Thyroid gland (tissue), 4 donors: Measurements from ENCODE around the gene ELMO3. TPM values are rescaled to one million over a fixed set of nuclear protein-coding genes. Genes with fewer than 3 reads are reported as not detected.
A peak's percentile ranks its signal among the peaks of the same experiment; 100 is the strongest.

Source experiments
- DNase-seq, 2 donors: peaks; one replicate each; pipeline ENCODE4 v3.0.0-alpha.2; 2019
- H3K27ac ChIP-seq, 3 donors: fragments of 200-600 bp; sonication (generic); 1 replicate in 2 of 3; 2 replicates in 1 of 3; pipeline ENCODE4 v1.5.1; 2016 to 2019; ENCODE audit warnings: mild to moderate bottlenecking in 1 of 3, moderate library complexity in 1 of 3
- H3K27me3 ChIP-seq: fragments of 200-600 bp; sonication (generic); one replicate; pipeline ENCODE4 v1.5.1; 2019
- H3K36me3 ChIP-seq, 2 donors: fragments of 200-600 bp; sonication (generic); one replicate each; pipeline ENCODE4 v1.5.1; 2016 to 2019
- H3K4me1 ChIP-seq, 2 donors: fragments of 200-600 bp; sonication (generic); one replicate each; pipeline ENCODE4 v1.5.1; 2017 to 2019
- H3K4me3 ChIP-seq, 3 donors: fragments of 200-600 bp; sonication (generic); replicated peaks in 1 of 3; 1 replicate in 2 of 3; 2 replicates in 1 of 3; pipeline ENCODE4 v1.5.1; 2016; ENCODE audit warnings: mild to moderate bottlenecking in 1 of 3
- H3K9me3 ChIP-seq: fragments of 200-600 bp; sonication (generic); one replicate; pipeline ENCODE4 v1.5.1; 2017
- POLR2A ChIP-seq, 2 donors: fragments of 450-650 bp; IDR thresholded peaks; one replicate each; pipeline ENCODE4 v1.6.1; 2017; ENCODE audit warnings: antibody characterized with exemption in 2 of 2, mild to moderate bottlenecking in 2 of 2, moderate library complexity in 1 of 2
- WGBS, 2 donors: methylation state at CpG; one replicate each; pipeline ENCODE4 v1.1.5; 2017; 5-methylcytosine and 5-hydroxymethylcytosine counted together
- intact Hi-C: fragments of 100-400 bp; cut with DNase I; formaldehyde crosslinking; loops from one replicate; pipeline ENCODE4 v1.15.1; 2023
- total RNA-seq, 4 donors: library from RNA; depleted of rRNA; stranded (reverse); fragments of >200 nt; gene quantifications; one replicate each; pipeline ENCODE4 v1.2.3, GENCODE V29; 2016
- TF ChIP-seq, protein P1 (sequence below), 6 experiments: fragments of 200-600 bp in 3 of 6; fragments of 450-650 bp in 3 of 6; sonication (generic) in 3 of 6; IDR thresholded peaks; one replicate each; pipeline ENCODE4 v1.5.1; 2016 to 2019; ENCODE audit warnings: antibody characterized with exemption in 6 of 6, mild to moderate bottlenecking in 2 of 6, inconsistent platforms in 1 of 6, moderate library complexity in 1 of 6

ELMO3 gene
- total RNA-seq, 4 donors from 2014 or later: 26.0 to 37.8 (median 30.0) TPM

DNA sequence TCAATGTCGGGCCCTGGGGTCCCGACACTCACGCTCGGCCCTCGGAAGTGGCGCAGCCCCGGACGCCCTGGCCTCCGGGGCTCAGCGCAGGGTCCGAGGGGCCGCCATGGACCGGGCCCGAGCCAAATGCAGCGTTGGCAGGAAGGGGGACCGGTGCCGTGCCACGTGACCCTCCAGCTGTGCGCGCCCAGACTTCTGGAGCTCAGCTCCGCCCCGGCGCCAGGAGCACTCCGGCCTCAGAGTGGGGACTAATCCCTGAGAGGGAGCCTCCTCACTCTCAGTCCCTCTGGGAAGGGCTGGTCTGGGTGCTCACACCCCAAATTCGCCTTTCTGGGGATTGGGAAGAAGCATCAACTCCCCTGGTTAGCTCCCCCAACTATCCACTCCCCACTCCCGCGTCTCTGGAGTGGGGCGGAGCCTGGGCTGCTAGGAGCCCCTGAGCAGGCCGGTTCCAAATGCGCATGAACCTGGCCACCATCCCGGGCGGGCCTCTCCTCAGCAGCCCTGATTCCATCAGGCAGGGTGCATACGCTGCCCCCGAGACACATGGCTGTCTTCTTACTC lies 48.0 kb upstream of the ELMO3 start, which contains the start of gene B3GNT9:
TSS of gene B3GNT9 (minus strand) at position 166 of the 564 bp plus-strand sequence. CDS start 513 bp downstream, outside the sequence.
- Histone ChIP-seq H3K36me3 (peaks cover 0 to 7% of the 10 kb centered on the region in 2 donors), H3K27ac (peak within 1 kb of the TSS; percentile 73 to 85 (median 83)), H3K27me3 (no peaks in the 10 kb centered on the region), H3K9me3 (no peaks in the 10 kb centered on the region), H3K4me1 (peaks cover 19 to 43% of the 10 kb centered on the region in 2 donors), H3K4me3 (peak within 1 kb of the TSS; percentile 60 to 67 (median 61))
- WGBS, 2 donors: 0% methylated on average over 9 of the region's 34 CpGs; no CpG with 5 or more reads in 1 of the 2 donors
- peak; percentile 87 to 89 for DNase-seq
- peak in 1 of 2 donors; percentile 56 for TF ChIP-seq POLR2A (IDR thresholded peaks at IDR 0.05)
- TF ChIP-seq, protein P1, sequence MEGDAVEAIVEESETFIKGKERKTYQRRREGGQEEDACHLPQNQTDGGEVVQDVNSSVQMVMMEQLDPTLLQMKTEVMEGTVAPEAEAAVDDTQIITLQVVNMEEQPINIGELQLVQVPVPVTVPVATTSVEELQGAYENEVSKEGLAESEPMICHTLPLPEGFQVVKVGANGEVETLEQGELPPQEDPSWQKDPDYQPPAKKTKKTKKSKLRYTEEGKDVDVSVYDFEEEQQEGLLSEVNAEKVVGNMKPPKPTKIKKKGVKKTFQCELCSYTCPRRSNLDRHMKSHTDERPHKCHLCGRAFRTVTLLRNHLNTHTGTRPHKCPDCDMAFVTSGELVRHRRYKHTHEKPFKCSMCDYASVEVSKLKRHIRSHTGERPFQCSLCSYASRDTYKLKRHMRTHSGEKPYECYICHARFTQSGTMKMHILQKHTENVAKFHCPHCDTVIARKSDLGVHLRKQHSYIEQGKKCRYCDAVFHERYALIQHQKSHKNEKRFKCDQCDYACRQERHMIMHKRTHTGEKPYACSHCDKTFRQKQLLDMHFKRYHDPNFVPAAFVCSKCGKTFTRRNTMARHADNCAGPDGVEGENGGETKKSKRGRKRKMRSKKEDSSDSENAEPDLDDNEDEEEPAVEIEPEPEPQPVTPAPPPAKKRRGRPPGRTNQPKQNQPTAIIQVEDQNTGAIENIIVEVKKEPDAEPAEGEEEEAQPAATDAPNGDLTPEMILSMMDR (IDR thresholded peaks at IDR 0.05): no peak
- intact Hi-C loops: loop anchor here (5.0 to 10.0 kb wide), 2 partner anchors 46 to 124 kb away; partner anchors contain the start of genes CBFB and PHAF1

DNA sequence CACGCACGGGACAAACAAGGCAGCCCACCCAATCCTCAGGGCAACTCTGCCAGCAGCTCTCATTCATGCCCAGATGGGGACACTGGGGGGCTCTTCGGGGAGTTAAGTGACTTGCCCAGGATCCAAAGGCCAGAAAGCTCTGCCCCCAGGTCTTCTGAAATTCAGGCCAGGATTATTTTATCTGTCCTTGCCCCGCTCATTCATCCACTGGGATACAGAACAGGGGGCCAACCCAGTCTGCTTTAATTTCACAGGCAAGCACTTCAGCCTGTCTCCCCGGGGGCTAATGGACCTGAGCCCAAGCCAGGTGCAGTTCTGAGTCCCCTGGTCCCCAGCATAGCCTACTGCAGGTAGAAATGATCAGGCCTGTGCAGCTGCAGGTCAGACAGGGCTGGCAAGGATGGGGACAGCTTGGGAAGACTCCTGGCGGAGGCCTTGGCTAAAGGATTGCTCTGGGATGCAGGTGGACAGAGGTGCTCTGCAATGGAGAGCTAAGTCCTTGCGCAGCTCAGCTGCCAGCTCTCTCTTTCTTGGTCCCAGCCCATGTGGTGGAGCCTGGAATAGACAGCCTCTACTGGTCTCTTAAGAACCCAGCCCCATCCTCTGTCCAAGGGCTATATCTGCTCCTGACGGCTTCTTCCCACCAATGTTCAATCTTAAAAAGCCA lies 47.4 kb upstream of the ELMO3 start:
- WGBS, 2 donors: 52 to 62% methylated on average over 7 to 8 of the region's 8 CpGs
- Histone ChIP-seq H3K9me3 (no peaks in the 10 kb centered on the region), H3K4me3 (peak overlapping the region in 1 of 3 donors; percentile 67), H3K27ac (peak overlapping the region in 2 of 3 donors; percentile 83 to 85), H3K36me3 (peaks cover 0 to 7% of the 10 kb centered on the region in 2 donors), H3K4me1 (peaks cover 19 to 43% of the 10 kb centered on the region in 2 donors), H3K27me3 (no peaks in the 10 kb centered on the region)
- intact Hi-C loops: loop anchor here (5.0 to 10.0 kb wide), 2 partner anchors 47 to 124 kb away; partner anchors contain the start of genes CBFB and PHAF1
- DNase-seq: no peak
- no peak for TF ChIP-seq POLR2A (IDR thresholded peaks at IDR 0.05)
- TF ChIP-seq, protein P1 (IDR thresholded peaks at IDR 0.05): no peak

DNA sequence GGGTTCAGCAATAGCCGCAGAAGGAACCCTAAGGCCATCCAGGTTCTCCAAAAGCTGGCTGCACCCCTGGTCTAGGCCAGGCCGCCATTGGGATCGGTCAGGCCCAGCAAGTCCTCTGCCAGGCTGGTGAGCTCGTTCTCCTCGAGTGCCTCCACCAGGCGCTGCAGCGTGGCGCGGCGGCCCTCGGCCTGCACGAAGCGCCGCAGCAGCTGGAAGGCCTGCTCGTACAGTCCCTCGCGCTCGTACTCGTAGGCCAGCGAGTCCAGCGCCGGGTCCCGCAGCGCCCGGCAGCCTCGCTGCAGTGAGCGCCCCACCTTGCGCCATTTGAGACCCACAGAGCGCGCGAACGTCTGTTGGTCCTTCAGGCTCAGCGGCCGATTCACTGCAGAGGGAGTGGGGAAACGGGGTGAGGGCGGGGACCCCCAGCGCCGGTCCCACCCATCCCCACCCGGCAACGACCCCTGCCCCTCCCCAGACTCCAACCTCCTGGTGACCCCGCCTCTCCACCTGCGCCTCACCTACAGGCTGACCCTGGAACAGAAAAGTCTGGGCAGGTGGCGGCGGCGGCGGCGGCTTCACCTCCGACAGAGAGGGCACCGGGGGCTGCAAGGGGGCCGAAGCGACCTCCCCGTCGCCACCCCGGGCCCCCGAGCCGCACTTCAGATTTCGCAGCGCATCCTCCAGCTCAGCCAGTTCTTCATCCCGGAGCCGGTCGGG lies 44.2 kb upstream of the ELMO3 start:
- Histone ChIP-seq H3K4me1 (peaks cover 25 to 38% of the 10 kb centered on the region in 2 donors), H3K27ac (no peak overlapping the region), H3K4me3 (no peak overlapping the region), H3K9me3 (no peaks in the 10 kb centered on the region), H3K27me3 (no peaks in the 10 kb centered on the region), H3K36me3 (no peaks in the 10 kb centered on the region)
- intact Hi-C loops: loop anchor here (2.0 to 10.0 kb wide), 3 partner anchors 50 to 176 kb away; partner anchors contain the start of genes CBFB and PHAF1
- TF ChIP-seq, protein P1 (IDR thresholded peaks at IDR 0.05): no peak
- no peak for TF ChIP-seq POLR2A (IDR thresholded peaks at IDR 0.05)
- no peak for DNase-seq
- WGBS, 2 donors: 51% methylated on average over 35 of the region's 61 CpGs

DNA sequence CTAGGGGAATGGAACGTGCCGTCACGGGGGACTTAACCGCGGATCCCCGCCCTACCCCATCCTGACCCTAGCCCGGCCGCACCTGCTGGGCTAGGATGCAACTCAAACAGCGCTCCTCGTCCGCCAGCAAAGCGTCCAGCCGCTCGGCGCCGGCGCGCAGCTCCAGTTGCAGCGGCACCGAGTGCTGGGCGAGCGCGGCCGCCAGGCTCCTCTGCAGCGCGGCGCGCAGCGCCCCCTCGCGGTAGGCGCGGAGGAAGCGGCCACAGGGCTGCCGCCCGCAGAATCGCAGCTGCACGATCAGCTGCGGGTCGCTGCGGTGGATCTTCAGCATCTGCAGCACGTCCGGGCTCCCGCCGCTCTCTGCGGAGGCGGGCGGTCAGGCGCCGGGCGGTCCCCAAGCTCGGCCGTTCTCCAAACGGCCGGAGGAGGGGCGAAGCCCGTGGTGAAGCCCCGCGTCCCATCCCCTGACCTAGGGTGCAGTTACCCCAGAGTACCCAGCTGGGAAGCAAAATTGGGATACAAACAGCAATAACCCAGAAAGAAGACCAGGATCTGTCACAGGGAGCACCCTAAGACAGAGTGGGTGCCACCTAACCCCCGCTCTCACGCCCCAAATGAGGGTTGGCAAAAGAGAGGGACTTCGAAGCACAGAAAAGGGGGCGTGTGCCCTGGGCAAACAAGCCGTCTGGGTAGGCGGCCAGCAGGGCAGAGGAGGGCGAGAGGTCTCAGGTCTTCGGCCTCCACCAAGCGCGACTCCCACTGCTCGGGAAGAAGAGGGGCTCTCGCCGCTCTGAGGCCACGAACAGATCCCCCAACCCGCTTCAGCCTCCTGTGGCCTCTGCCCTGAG lies 43.4 kb upstream of the ELMO3 start:
- peaks cover 25 to 31% of the 10 kb centered on the region in 2 donors for H3K4me1 ChIP-seq
- 34 to 51% methylated on average over 15 to 23 of the region's 74 CpGs for WGBS, 2 donors
- H3K36me3 ChIP-seq: no peaks in the 10 kb centered on the region
- no peaks in the 10 kb centered on the region for H3K9me3 ChIP-seq
- no peaks in the 10 kb centered on the region for H3K27me3 ChIP-seq
- no peak overlapping the region for H3K4me3 ChIP-seq
- H3K27ac ChIP-seq: no peak overlapping the region
- intact Hi-C loops: loop anchor here (2.0 to 10.0 kb wide), 2 partner anchors 51 to 177 kb away; partner anchors contain the start of gene PHAF1
- DNase-seq: peak; percentile 79 to 80
- no peak for TF ChIP-seq POLR2A (IDR thresholded peaks at IDR 0.05)
- TF ChIP-seq, protein P1 (IDR thresholded peaks at IDR 0.05): peak; percentile 33 to 100 (median 98)
